GM12891 (cell line): ENCODE results near the gene RCVRN.
"Not testable (repeated sequence)": the region's sequence is repeated elsewhere in the genome, so short reads cannot be mapped to it uniquely, and the experiment has no call there.

Experiments
- POLR2A ChIP-seq: IDR thresholded peaks from 2 replicates; pipeline ENCODE4 v1.6.1; 2011; ENCODE audit warnings: low read depth, low read length, control low read depth
- POLR2AphosphoS5 ChIP-seq: IDR thresholded peaks from 2 replicates; pipeline ENCODE4 v1.6.1; 2011; ENCODE audit warnings: low read depth, low read length, control low read depth

GRCh38 chr17:9921216-9921615 lies 16.1 kb upstream of the RCVRN start:
- not testable (repeated sequence) for TF ChIP-seq POLR2A, POLR2AphosphoS5
